ENCODE data around the gene SPZ1. TPM values are rescaled to one million over a fixed set of nuclear protein-coding genes. Genes with fewer than 3 reads are reported as not detected.

Gene SPZ1
- total and polyA plus RNA-seq, 2 of the 8 experiments (the other 6 are each of a cell fraction or from before 2014, with no cell fraction given) = not detected

GRCh38 chr5:80346055-80346454 is 26.3 kb downstream of the SPZ1 start:
- H3K27ac ChIP-seq (ENCODE audit: low read depth, low read length) = no peak overlapping the region
- no peaks in the 10 kb centered on the region for H3K23me2 ChIP-seq (ENCODE audit: low read depth, low read length)
- no peak overlapping the region for H3K18ac ChIP-seq (ENCODE audit: extremely low read depth, low read length)
- H3K23ac ChIP-seq (ENCODE audit: insufficient read length) = no peak overlapping the region
- H3K4me3 ChIP-seq (ENCODE audit: extremely low read depth in 1 of 4, insufficient read depth in 2 of 4, low read depth in 3 of 4, low read length in 4 of 4) = no peak overlapping the region
- no peak overlapping the region for H3K9ac ChIP-seq (replicated peaks in 1 of 4; ENCODE audit: extremely low read depth in 1 of 4, low read depth in 3 of 4, low read length in 3 of 4)
- no peak overlapping the region for H2AK5ac ChIP-seq (ENCODE audit: low read depth, low read length)
- no peaks in the 10 kb centered on the region for H3K4me1 ChIP-seq (replicated peaks in 1 of 4; ENCODE audit: control insufficient read depth in 3 of 4, insufficient read depth in 4 of 4, low read length in 3 of 4)
- H2BK5ac ChIP-seq (ENCODE audit: low read depth, low read length) = no peak overlapping the region
- no peaks in the 10 kb centered on the region for H3K36me3 ChIP-seq (ENCODE audit: control insufficient read depth in 2 of 4, insufficient read depth in 4 of 4, low read length in 3 of 4)
- CTCF ChIA-PET (ENCODE audit: partially characterized antibody) = interaction anchor here (0.6 to 2.0 kb wide), 12 partner anchors 15 to 324 kb away, joined by 3 to 9 read pairs (median 4); no protein-coding TSS in a partner anchor
- H3K79me1 ChIP-seq (ENCODE audit: low read depth, low read length) = no peaks in the 10 kb centered on the region
- no peak overlapping the region for H3K56ac ChIP-seq (replicated peaks; ENCODE audit: insufficient read length, low read depth, low read length)
- H2BK12ac ChIP-seq (ENCODE audit: low read depth, low read length) = no peak overlapping the region
- no peak overlapping the region for H4K5ac ChIP-seq (ENCODE audit: insufficient read length, low read depth, low read length)
- no peaks in the 10 kb centered on the region for H3K79me2 ChIP-seq (ENCODE audit: control insufficient read depth in 1 of 2, insufficient read depth in 2 of 2, low read length in 2 of 2)
- H4K8ac ChIP-seq (ENCODE audit: extremely low read depth, insufficient read depth, low read length) = no peak overlapping the region
- WGBS, 2 experiments (ENCODE audit: extremely low coverage in 1 of 2, insufficient coverage in 1 of 2, insufficient read length in 1 of 2, insufficient replicate concordance in 2 of 2, low coverage in 1 of 2, low lambda C conversion rate in 2 of 2, missing lambda C conversion rate in 1 of 2) = 37% methylated on average over 2 of the region's 2 CpGs; no CpG with 5 or more reads in 1 of the 2 experiments
- H2AFZ ChIP-seq (ENCODE audit: low read length) = no peak overlapping the region
- FAIRE-seq (peak; percentile 78), DNase-seq (ENCODE audit: low read depth in 1 of 2, low spot score in 2 of 2) (peak in 1 of 2 experiments; percentile 13)
- H4K91ac ChIP-seq (replicated peaks; ENCODE audit: insufficient read length, low read length) = no peak overlapping the region
- H3K27me3 ChIP-seq (replicated peaks in 1 of 4; ENCODE audit: control insufficient read depth in 3 of 4, extremely low read depth in 1 of 4, insufficient read depth in 3 of 4, low read length in 3 of 4) = no peaks in the 10 kb centered on the region
- no peaks in the 10 kb centered on the region for H4K20me1 ChIP-seq (replicated peaks in 1 of 2; ENCODE audit: control insufficient read depth in 1 of 2, insufficient read depth in 2 of 2, low read length in 2 of 2)
- H2BK20ac ChIP-seq (ENCODE audit: low read length) = no peak overlapping the region
- no peak overlapping the region for H3K14ac ChIP-seq (ENCODE audit: insufficient read length)
- TF ChIP-seq TAF7 (optimal IDR thresholded peaks at IDR 0.05; ENCODE audit: borderline replicate concordance, low read depth, low read length) (peak; percentile 26), RAD21 (IDR thresholded peaks at IDR 0.05 in 1 of 2, conservative IDR thresholded peaks at IDR 0.05 in 1 of 2; ENCODE audit: low read depth in 2 of 2, low read length in 2 of 2) (peak; percentile 59 to 70), SAP30 (IDR thresholded peaks at IDR 0.05; ENCODE audit: insufficient read depth, insufficient replicate concordance, low read length) (no peak), CTCF (IDR thresholded peaks at IDR 0.05; ENCODE audit: control extremely low read depth in 1 of 3, insufficient read depth in 1 of 3, low read depth in 1 of 3, low read length in 3 of 3) (peak; percentile 35 to 66 (median 50)), MAX (IDR thresholded peaks at IDR 0.05) (0 out of 2 replicates have a peak, but pooled peaks have one; percentile 31)
- H3K4ac ChIP-seq (replicated peaks; ENCODE audit: insufficient read length, low read depth, low read length) = no peak overlapping the region
- no peak overlapping the region for H2BK120ac ChIP-seq (replicated peaks; ENCODE audit: low read depth, low read length)
- H3K9me3 ChIP-seq (ENCODE audit: insufficient read depth in 2 of 2, low read depth in 1 of 2, low read length in 1 of 2) = no peaks in the 10 kb centered on the region
- POLR2A ChIA-PET (ENCODE audit: partially characterized antibody) = no interaction called here
- no peak overlapping the region for H2BK15ac ChIP-seq (ENCODE audit: low read length)
- H3K4me2 ChIP-seq (ENCODE audit: insufficient read depth in 1 of 2, low read depth in 2 of 2, low read length in 2 of 2) = no peak overlapping the region
